IMR-90 (cell line): ENCODE data around the gene DKK2. TPM values are rescaled to one million over a fixed set of nuclear protein-coding genes. Genes with fewer than 3 reads are reported as not detected.

Source experiments
- ATAC-seq: fragments of 200-7000 bp; cut with Tn5 transposase; 2 replicates; pipeline ENCODE4 v1.9.1; 2020; ENCODE audit warnings: low read depth, mild to moderate bottlenecking, moderate library complexity
- BruUV-seq: library from RNA; stranded (reverse); fragments of 400-500 nt; replicated peaks from 2 replicates; lab custom pipeline; 2021; lab: Mats Ljungman, UMichigan
- CTCF ChIA-PET: fragments of 300-600 bp; formaldehyde crosslinking; extraction: SDS; loops from one replicate; lab custom pipeline; 2021; ENCODE audit warnings: antibody characterized with exemption; lab: Yijun Ruan, JAX
- POLR2A ChIA-PET: fragments of 300-600 bp; sonication (Branson Sonifier 250); formaldehyde crosslinking; loops from one replicate; lab custom pipeline; 2022; ENCODE audit warnings: antibody characterized with exemption; ENCODE audit not compliant: unreplicated experiment; lab: Charles Lee
- DNase-seq: peaks from one replicate; pipeline ENCODE4 v3.0.0; 2013
- H2AFZ ChIP-seq: replicated peaks from 2 replicates; pipeline ENCODE3; 2013; ENCODE audit warnings: low read length, mild to moderate bottlenecking; ENCODE audit not compliant: poor library complexity
- H2AK5ac ChIP-seq: 2 replicates; pipeline ENCODE4 v1.6.1; 2013; ENCODE audit warnings: low read depth, low read length, inconsistent platforms
- H2AK9ac ChIP-seq: replicated peaks from 2 replicates; pipeline ENCODE3; 2013; ENCODE audit warnings: mild to moderate bottlenecking, low read depth, low read length, moderate library complexity; ENCODE audit not compliant: poor library complexity
- H2BK120ac ChIP-seq: 2 replicates; pipeline ENCODE4 v1.6.1; 2013; ENCODE audit warnings: low read depth, low read length, inconsistent platforms
- H2BK15ac ChIP-seq: 3 replicates; pipeline ENCODE4 v1.6.1; 2013; ENCODE audit warnings: low read depth, low read length, inconsistent platforms
- H2BK20ac ChIP-seq: 2 replicates; pipeline ENCODE4 v1.6.1; 2013; ENCODE audit warnings: low read depth, mild to moderate bottlenecking, inconsistent platforms, low read length, moderate library complexity
- H2BK5ac ChIP-seq: 2 replicates; pipeline ENCODE4 v1.6.1; 2013; ENCODE audit warnings: mild to moderate bottlenecking, low read depth, low read length, inconsistent platforms; ENCODE audit not compliant: poor library complexity, severe bottlenecking
- H3K14ac ChIP-seq: replicated peaks from 2 replicates; pipeline ENCODE4 v1.6.1; 2013; ENCODE audit warnings: low read depth, low read length, inconsistent platforms
- H3K18ac ChIP-seq: 2 replicates; pipeline ENCODE4 v1.6.1; 2013; ENCODE audit warnings: low read depth, low read length, control low read depth
- H3K23ac ChIP-seq: 2 replicates; pipeline ENCODE4 v1.6.1; 2013; ENCODE audit warnings: low read depth, low read length, inconsistent platforms
- H3K27ac ChIP-seq: 2 replicates; pipeline ENCODE4 v1.5.1; 2013; ENCODE audit warnings: mild to moderate bottlenecking, control low read depth, low read length; ENCODE audit not compliant: insufficient read depth
- H3K27me3 ChIP-seq: 2 replicates; pipeline ENCODE4 v1.6.1; 2013; ENCODE audit warnings: low read length; ENCODE audit not compliant: control insufficient read depth, insufficient read depth
- H3K36me3 ChIP-seq: 2 replicates; pipeline ENCODE4 v1.6.1; 2013; ENCODE audit warnings: low read length, mixed read lengths; ENCODE audit not compliant: control insufficient read depth, insufficient read depth
- H3K4ac ChIP-seq: 2 replicates; pipeline ENCODE4 v1.6.1; 2013; ENCODE audit warnings: low read depth, low read length, inconsistent platforms
- H3K4me1 ChIP-seq: 2 replicates; pipeline ENCODE4 v1.6.1; 2013; ENCODE audit warnings: low read length, mixed read lengths; ENCODE audit not compliant: control insufficient read depth, insufficient read depth
- H3K4me2 ChIP-seq: 2 replicates; pipeline ENCODE4 v1.6.1; 2013; ENCODE audit warnings: low read depth, mild to moderate bottlenecking, control low read depth, low read length, moderate library complexity
- H3K4me3 ChIP-seq: 2 replicates; pipeline ENCODE4 v1.5.1; 2013; ENCODE audit warnings: low read depth, mild to moderate bottlenecking, control low read depth, low read length, moderate library complexity; ENCODE audit not compliant: insufficient read depth
- H3K56ac ChIP-seq: 2 replicates; pipeline ENCODE4 v1.6.1; 2013; ENCODE audit warnings: low read length, inconsistent platforms; ENCODE audit not compliant: insufficient read depth; ENCODE audit errors: extremely low read depth
- H3K79me1 ChIP-seq, 2 experiments: 2 replicates each; pipeline ENCODE4 v1.6.1; 2013; ENCODE audit warnings: low read length in 2 of 2, inconsistent platforms in 1 of 2, low read depth in 1 of 2
- H3K9ac ChIP-seq: 2 replicates; pipeline ENCODE4 v1.6.1; 2013; ENCODE audit warnings: low read depth, low read length, control low read depth
- H3K9me1 ChIP-seq: 2 replicates; pipeline ENCODE4 v1.6.1; 2013; ENCODE audit warnings: low read length, inconsistent platforms; ENCODE audit not compliant: insufficient read depth
- H3K9me3 ChIP-seq: 2 replicates; pipeline ENCODE4 v1.6.1; 2013; ENCODE audit warnings: low read length; ENCODE audit not compliant: control insufficient read depth, insufficient read depth
- H4K20me1 ChIP-seq: 2 replicates; pipeline ENCODE4 v1.6.1; 2013; ENCODE audit warnings: low read length, inconsistent platforms; ENCODE audit not compliant: insufficient read depth
- H4K5ac ChIP-seq: 2 replicates; pipeline ENCODE4 v1.6.1; 2013; ENCODE audit warnings: mild to moderate bottlenecking, low read depth, low read length, control low read depth
- H4K8ac ChIP-seq, 2 experiments: 2 replicates each; pipeline ENCODE4 v1.6.1; 2013; ENCODE audit warnings: low read depth in 2 of 2, low read length in 2 of 2, control low read depth in 1 of 2, inconsistent platforms in 1 of 2
- H4K91ac ChIP-seq: 2 replicates; pipeline ENCODE4 v1.6.1; 2013; ENCODE audit warnings: low read depth, low read length, inconsistent platforms; ENCODE audit not compliant: insufficient read depth
- CEBPB ChIP-seq: IDR thresholded peaks from 2 replicates; pipeline ENCODE4 v1.6.1; 2012; ENCODE audit warnings: low read depth, low read length, improper control_type of control experiment
- CTCF ChIP-seq: conservative IDR thresholded peaks from 2 replicates; pipeline ENCODE4 v1.5.1; 2012; ENCODE audit warnings: mild to moderate bottlenecking, low read depth, low read length, improper control_type of control experiment
- MAFK ChIP-seq: IDR thresholded peaks from 2 replicates; pipeline ENCODE4 v1.6.1; 2012; ENCODE audit warnings: low read depth, low read length, improper control_type of control experiment
- RAD21 ChIP-seq: IDR thresholded peaks from 2 replicates; pipeline ENCODE4 v1.6.1; 2012; ENCODE audit warnings: low read length, improper control_type of control experiment
- RCOR1 ChIP-seq: IDR thresholded peaks from 2 replicates; pipeline ENCODE4 v1.6.1; 2012; ENCODE audit warnings: mild to moderate bottlenecking, low read length, improper control_type of control experiment; ENCODE audit not compliant: insufficient replicate concordance
- RFX5 ChIP-seq: IDR thresholded peaks from 2 replicates; pipeline ENCODE4 v1.8.0; 2012; ENCODE audit warnings: low read depth, mild to moderate bottlenecking, low read length, moderate library complexity
- WGBS, 2 experiments: methylation state at CpG; one replicate each; pipeline versions ENCODE4 v1.1.5 to v1.1.7; 2013; ENCODE audit warnings: missing lambda C conversion rate in 2 of 2; ENCODE audit not compliant: insufficient read length in 1 of 2; ENCODE audit errors: extremely low coverage in 2 of 2; 5-methylcytosine and 5-hydroxymethylcytosine counted together
- dilution Hi-C: fragments of 300-500 bp; cut with HindIII; formaldehyde crosslinking; loops from one replicate; pipeline ENCODE4 v1.14.3; 2018; ENCODE audit warnings: low sequenced_read_pairs; ENCODE audit not compliant: unreplicated experiment
- in situ Hi-C: fragments of 300-500 bp; cut with MboI; formaldehyde crosslinking; loops from 3 replicates; pipeline ENCODE4 v1.14.3; 2019; ENCODE audit warnings: low sequenced_read_pairs, inconsistent platforms, mixed read lengths
- intact Hi-C: fragments of 100-400 bp; cut with micrococcal nuclease; formaldehyde crosslinking; loops from 2 replicates; pipeline ENCODE4 v1.10.0; 2022
- polyA plus RNA-seq, 3 experiments: library from polyadenylated mRNA; depleted of rRNA; stranded (reverse); fragments of >200 nt; gene quantifications; 2 replicates each; pipeline ENCODE4 v1.2.3, GENCODE V29; 2012; ENCODE audit warnings: low replicate concordance in 1 of 3
- total RNA-seq: library from RNA; depleted of rRNA; stranded (reverse); fragments of >200 nt; gene quantifications from 2 replicates; pipeline ENCODE4 v1.2.3, GENCODE V29; 2012

DKK2 gene
- total and polyA plus RNA-seq, 2 of the 4 experiments (the other 2 are of a cell fraction), result 0.39 to 0.72 TPM

GRCh38 chr4:107008115-107008514, 28.0 kb downstream of the DKK2 start:
- in situ Hi-C loops (no loop called here), intact Hi-C loops (no loop called here), dilution Hi-C loops (no loop called here)
- WGBS, 2 experiments, result no CpG with 5 or more reads among the region's 2 CpGs
- Histone ChIP-seq H3K27ac (no peak overlapping the region), H4K20me1 (no peaks in the 10 kb centered on the region), H3K9me3 (no peaks in the 10 kb centered on the region), H3K4me3 (no peak overlapping the region), H3K4ac (no peak overlapping the region), H3K23ac (no peak overlapping the region), H4K91ac (no peak overlapping the region), H2AK9ac (no peak overlapping the region), H2BK5ac (no peak overlapping the region), H2BK120ac (no peak overlapping the region), H3K4me1 (no peaks in the 10 kb centered on the region), H3K36me3 (no peaks in the 10 kb centered on the region), H2BK20ac (no peak overlapping the region), H3K9ac (no peak overlapping the region), H3K14ac (no peak overlapping the region), H3K9me1 (no peaks in the 10 kb centered on the region), H3K79me1 (no peaks in the 10 kb centered on the region), H2BK15ac (no peak overlapping the region), H3K56ac (no peak overlapping the region), H3K4me2 (no peak overlapping the region), H4K8ac (no peak overlapping the region), H2AK5ac (no peak overlapping the region), H4K5ac (no peak overlapping the region), H3K27me3 (no peaks in the 10 kb centered on the region), H2AFZ (no peak overlapping the region), H3K18ac (no peak overlapping the region)
- TF ChIP-seq CEBPB (no peak), RAD21 (no peak), CTCF (no peak), RFX5 (no peak), MAFK (no peak), RCOR1 (no peak)
- POLR2A ChIA-PET, result no interaction called here
- DNase-seq, result no peak
- no TSS peak for BruUV-seq
- CTCF ChIA-PET, result no interaction called here
- no peak for ATAC-seq
